WTC11 (cell line): Measurements from ENCODE around the gene WNT11.

Source experiments
- CBFB ChIP-seq: sonication (generic); formaldehyde crosslinking; IDR thresholded peaks from 2 replicates; pipeline ENCODE4 v1.8.1; 2022; ENCODE audit warnings: mild to moderate bottlenecking, low read depth, missing genetic modification reagents
- CREB1 ChIP-seq: sonication (generic); formaldehyde crosslinking; IDR thresholded peaks from 2 replicates; pipeline ENCODE4 v1.8.0; 2023; ENCODE audit warnings: mild to moderate bottlenecking, missing genetic modification reagents
- CTCF ChIP-seq: fragments of 200-600 bp; IDR thresholded peaks from 2 replicates; pipeline ENCODE4 v1.8.0; 2022; ENCODE audit warnings: antibody characterized with exemption
- ELF4 ChIP-seq: sonication (generic); formaldehyde crosslinking; IDR thresholded peaks from 2 replicates; pipeline ENCODE4 v1.8.1; 2022; ENCODE audit warnings: low read depth, mild to moderate bottlenecking, moderate library complexity, missing genetic modification reagents
- GTF2I ChIP-seq: fragments of 250-450 bp; sonication (Bioruptor Pico); conservative IDR thresholded peaks from 2 replicates; pipeline ENCODE4 v1.4.0; 2021; ENCODE audit warnings: mild to moderate bottlenecking
- JUN ChIP-seq: sonication (generic); formaldehyde crosslinking; IDR thresholded peaks from 2 replicates; pipeline ENCODE4 v1.8.0; 2023; ENCODE audit warnings: mild to moderate bottlenecking, missing genetic modification reagents
- MAX ChIP-seq: sonication (generic); formaldehyde crosslinking; IDR thresholded peaks from 2 replicates; pipeline ENCODE4 v1.8.0; 2022; ENCODE audit warnings: mild to moderate bottlenecking, missing genetic modification reagents
- NFYB ChIP-seq: sonication (generic); formaldehyde crosslinking; conservative IDR thresholded peaks from 2 replicates; pipeline ENCODE4 v1.8.0; 2022; ENCODE audit warnings: low read depth, missing genetic modification reagents
- NR2C2 ChIP-seq: sonication (generic); formaldehyde crosslinking; IDR thresholded peaks from 2 replicates; pipeline ENCODE4 v1.8.0; 2022; ENCODE audit warnings: mild to moderate bottlenecking, missing genetic modification reagents
- PREB ChIP-seq: sonication (generic); formaldehyde crosslinking; IDR thresholded peaks from 2 replicates; pipeline ENCODE4 v1.8.1; 2022; ENCODE audit warnings: mild to moderate bottlenecking, missing genetic modification reagents, moderate library complexity, borderline replicate concordance
- RELA ChIP-seq: sonication (generic); formaldehyde crosslinking; IDR thresholded peaks from 2 replicates; pipeline ENCODE4 v1.8.1; 2022; ENCODE audit warnings: missing genetic modification reagents, mild to moderate bottlenecking, borderline replicate concordance
- ZNF317 ChIP-seq: sonication (generic); formaldehyde crosslinking; IDR thresholded peaks from 2 replicates; pipeline ENCODE4 v1.8.1; 2023; ENCODE audit warnings: low read depth, mild to moderate bottlenecking, moderate library complexity, missing genetic modification reagents, borderline replicate concordance
- TF ChIP-seq, protein P1 (sequence below): sonication (generic); formaldehyde crosslinking; IDR thresholded peaks from 2 replicates; pipeline ENCODE4 v1.8.1; 2022; ENCODE audit warnings: low read depth, mild to moderate bottlenecking, moderate library complexity, missing genetic modification reagents, borderline replicate concordance
- TF ChIP-seq, protein P2 (sequence below): sonication (generic); formaldehyde crosslinking; conservative IDR thresholded peaks from 2 replicates; pipeline ENCODE4 v1.8.1; 2022; ENCODE audit warnings: mild to moderate bottlenecking, missing genetic modification reagents

- TF ChIP-seq CTCF: no peak
- no peak for TF ChIP-seq ELF4
- TF ChIP-seq JUN (CRISPR knock-in tag): no peak
- TF ChIP-seq NR2C2 (CRISPR knock-in tag): no peak
- TF ChIP-seq, protein P1, sequence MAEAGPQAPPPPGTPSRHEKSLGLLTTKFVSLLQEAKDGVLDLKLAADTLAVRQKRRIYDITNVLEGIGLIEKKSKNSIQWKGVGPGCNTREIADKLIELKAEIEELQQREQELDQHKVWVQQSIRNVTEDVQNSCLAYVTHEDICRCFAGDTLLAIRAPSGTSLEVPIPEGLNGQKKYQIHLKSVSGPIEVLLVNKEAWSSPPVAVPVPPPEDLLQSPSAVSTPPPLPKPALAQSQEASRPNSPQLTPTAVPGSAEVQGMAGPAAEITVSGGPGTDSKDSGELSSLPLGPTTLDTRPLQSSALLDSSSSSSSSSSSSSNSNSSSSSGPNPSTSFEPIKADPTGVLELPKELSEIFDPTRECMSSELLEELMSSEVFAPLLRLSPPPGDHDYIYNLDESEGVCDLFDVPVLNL (CRISPR knock-in tag): no peak
- no peak for TF ChIP-seq GTF2I
- no peak for TF ChIP-seq MAX (CRISPR knock-in tag)
- no peak for TF ChIP-seq CREB1 (CRISPR knock-in tag)
- no peak for TF ChIP-seq CBFB
- TF ChIP-seq PREB (CRISPR knock-in tag): no peak
- TF ChIP-seq NFYB (CRISPR knock-in tag): no peak
- TF ChIP-seq, protein P2, sequence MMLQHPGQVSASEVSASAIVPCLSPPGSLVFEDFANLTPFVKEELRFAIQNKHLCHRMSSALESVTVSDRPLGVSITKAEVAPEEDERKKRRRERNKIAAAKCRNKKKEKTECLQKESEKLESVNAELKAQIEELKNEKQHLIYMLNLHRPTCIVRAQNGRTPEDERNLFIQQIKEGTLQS (CRISPR knock-in tag): no peak
- TF ChIP-seq RELA (CRISPR knock-in tag): no peak
- no peak for TF ChIP-seq ZNF317 (CRISPR knock-in tag)
Measured at GRCh38 chr11:76181371-76181770, 24.9 kb downstream of the WNT11 start.
